ENCODE data around the gene GPR179.
"Not testable (repeated sequence)": the region's sequence is repeated elsewhere in the genome, so short reads cannot be mapped to it uniquely, and the experiment has no call there.

The GPR179 gene

DNA sequence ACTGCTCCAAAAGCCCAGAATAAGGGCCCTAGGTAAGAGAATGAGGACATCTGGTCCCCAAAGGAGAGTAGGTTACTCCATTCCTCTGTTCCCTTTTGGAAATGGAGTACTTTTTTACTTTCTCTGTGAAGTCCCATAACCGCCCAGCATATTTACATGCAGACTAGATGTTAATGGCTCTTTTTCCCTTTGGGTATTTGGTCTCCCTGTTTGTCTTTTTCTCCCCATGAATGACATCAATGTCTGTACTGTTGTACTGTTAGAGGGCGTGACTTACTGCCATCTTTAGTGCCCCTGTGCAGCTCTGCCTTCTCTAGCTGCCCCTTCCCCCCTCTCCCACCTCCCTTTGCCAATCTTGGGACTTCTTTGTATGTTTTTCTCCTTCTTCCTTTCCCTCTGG is 19.0 kb downstream of the GPR179 start:
- DNase-seq (ENCODE audit: low read depth in 2 of 2), result no peak

DNA sequence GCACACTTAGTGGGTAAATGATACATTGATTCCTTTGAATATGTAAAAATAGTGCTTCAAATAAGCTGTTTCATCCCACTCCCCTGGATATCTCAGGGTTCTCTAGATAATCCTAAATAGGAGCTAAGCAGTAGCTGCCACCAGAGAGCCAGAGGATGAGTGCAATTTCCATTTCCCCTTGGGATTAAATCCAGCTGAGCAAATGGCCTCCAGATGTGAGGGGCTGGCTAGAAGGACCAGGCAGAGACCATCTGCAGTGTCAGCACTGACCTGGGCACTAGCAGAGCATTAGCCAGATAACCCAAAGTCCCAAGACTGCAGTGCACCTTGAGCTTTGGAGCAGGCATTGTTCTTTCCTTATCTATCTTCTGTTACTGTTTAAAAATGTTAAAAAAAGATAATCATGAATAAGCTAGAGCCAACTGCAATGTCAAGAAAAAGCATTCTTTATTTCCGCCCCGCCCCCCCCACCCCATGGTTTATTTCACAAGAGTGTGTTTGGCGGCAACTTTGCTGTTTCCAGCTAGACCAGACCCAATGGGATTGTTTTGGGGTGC is 19.5 kb downstream of the GPR179 start:
- DNase-seq (ENCODE audit: low read depth in 2 of 2), result no peak

DNA sequence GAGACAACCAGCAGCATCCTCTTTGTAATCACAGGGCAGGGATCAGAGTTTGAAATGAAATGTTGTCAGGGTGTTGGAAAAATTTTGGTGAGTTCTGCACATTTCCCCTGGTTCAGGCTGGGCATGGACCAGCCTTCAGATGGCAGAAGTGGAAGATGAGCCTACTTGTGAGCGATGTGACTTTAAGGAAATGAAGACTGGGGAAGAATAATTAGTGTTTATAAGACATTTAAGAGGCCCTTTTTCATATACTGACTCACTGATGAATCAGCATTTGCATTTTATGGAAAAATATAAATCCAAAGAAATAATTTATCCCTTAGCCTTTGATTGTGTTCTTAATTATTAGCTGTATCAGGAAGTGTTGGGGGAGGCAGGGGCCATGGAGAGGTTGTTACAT is 20.9 kb downstream of the GPR179 start:
- DNase-seq (ENCODE audit: low read depth in 2 of 2), result no peak

DNA sequence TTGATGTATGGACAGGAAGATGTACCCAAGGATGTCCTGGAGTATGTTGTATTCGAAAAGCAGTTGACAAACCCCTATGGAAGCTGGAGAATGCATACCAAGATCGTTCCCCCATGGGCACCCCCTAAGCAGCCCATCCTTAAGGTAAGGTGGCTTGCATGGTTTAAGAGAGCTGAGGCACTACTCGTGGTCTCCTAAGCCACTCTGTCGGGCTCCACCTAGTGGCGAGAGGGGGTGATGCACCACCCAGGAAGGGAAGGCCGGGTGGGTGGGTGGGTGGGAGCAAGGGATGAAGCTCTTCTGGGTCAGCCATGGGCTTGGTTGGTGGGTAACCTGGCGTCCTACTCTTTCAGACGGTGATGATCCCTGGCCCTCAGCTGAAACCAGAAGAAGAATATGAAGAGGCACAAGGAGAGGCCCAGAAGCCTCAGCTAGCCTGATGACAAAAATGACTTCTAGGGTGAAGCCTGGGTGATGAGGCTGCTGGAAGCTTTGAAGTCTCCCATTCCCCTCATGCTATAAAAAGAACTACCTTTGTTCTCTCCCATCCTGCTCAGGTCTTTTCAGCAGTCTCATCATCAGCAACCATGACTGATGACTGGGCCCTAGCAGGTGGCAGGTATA is 21.5 kb downstream of the GPR179 start:
- DNase-seq (ENCODE audit: low read depth in 2 of 2), result peak; percentile 27 to 63

DNA sequence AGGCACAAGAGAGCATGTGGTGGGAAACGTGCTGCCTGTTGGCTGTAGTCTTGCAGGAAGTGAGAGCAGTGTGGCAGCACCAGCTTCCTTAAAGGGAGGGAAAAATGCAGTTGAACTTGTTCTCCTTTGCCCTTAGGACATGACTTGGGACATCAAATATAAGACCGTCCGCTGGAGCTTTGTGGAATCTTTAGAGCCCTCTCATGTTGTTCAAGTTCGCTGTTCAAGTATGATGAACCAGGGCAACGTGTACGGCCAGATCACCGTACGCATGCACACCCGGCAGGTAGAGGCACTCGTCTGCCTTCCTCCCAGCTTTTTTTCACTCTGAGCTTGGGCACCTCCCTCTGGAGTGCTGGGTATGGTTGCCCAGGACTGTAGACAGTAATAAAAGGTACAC is 23.3 kb downstream of the GPR179 start:
- no peak for DNase-seq (ENCODE audit: low read depth in 2 of 2)

DNA sequence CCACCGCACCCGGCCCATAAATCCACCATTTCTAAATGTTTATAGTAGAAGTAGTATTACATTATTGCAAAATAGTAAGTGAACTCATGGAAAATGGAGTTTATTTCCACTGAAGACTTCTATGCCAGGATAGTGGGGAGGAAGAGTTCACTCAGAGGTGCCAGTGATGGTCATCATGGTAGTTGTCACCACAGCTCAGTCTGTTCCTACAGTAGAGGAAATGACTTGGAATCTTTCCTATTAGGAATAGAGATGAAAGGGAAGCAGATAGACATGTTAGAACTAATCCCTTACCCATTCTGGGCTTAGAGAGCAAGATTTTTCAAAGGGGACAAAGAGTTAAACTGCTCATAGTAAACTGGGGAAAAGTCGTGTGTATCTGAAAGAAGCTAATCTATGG is 26.7 kb downstream of the GPR179 start:
- no peak for DNase-seq (ENCODE audit: low read depth in 2 of 2)

DNA sequence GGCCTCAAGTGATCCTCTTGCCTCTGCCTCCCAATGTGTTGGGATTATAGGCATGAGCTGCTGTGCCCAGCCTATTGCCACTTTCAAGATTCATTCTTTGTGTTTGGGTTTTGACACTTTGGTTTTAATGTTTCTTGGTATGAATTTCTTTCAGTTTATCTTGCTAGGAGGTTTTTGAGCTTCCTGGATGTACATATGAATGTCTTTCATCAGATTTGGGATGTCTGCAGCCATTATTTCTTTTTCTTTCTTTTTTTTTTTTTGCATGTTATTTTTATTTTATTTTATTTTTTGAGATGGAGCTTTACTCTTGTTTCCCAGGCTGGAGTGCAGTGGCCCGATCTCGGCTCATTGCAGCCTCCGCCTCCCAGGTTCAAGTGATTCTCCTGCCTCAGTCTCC is 28.3 kb downstream of the GPR179 start:
- DNase-seq (ENCODE audit: low read depth in 2 of 2), result no peak

DNA sequence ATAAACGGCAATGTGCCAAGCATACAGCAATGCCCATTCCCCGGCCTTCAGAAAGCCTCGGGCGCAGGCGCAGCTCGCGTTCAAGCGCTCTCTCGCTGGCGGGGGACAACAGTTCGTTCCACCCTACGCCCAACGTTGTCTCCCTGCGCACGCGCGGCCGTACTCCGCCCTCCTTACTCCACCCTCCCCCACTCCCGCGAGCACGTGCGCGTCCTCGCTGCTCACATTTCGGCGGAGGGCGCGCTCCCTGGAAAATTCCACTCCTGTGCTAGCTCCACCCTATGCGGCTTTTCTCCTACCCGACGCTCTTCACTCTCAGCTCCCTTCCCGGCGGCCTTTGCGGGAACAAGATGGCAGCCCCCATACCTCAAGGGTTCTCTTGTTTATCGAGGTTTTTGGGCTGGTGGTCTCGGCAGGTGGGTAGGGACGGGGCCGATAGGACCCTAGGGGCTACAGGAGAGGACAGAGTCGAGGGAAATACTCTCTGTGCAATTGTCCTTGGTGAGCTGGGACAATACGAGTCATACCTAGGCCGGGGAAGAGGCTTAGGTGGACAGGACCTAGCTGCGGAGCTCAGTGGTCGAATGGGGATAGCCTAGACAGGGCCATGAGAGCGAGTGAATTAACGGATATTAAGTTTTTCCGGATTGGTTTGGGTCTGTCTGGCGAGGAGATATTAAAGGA is 46.8 kb downstream of the GPR179 start, which contains the start of gene MRPL45:
Gene MRPL45 (plus strand): TSS at position 335 of the 684 bp plus-strand sequence. CDS start 16 bp downstream, at position 351.
- peak; percentile 91 to 92 for DNase-seq (ENCODE audit: low read depth in 2 of 2)

DNA sequence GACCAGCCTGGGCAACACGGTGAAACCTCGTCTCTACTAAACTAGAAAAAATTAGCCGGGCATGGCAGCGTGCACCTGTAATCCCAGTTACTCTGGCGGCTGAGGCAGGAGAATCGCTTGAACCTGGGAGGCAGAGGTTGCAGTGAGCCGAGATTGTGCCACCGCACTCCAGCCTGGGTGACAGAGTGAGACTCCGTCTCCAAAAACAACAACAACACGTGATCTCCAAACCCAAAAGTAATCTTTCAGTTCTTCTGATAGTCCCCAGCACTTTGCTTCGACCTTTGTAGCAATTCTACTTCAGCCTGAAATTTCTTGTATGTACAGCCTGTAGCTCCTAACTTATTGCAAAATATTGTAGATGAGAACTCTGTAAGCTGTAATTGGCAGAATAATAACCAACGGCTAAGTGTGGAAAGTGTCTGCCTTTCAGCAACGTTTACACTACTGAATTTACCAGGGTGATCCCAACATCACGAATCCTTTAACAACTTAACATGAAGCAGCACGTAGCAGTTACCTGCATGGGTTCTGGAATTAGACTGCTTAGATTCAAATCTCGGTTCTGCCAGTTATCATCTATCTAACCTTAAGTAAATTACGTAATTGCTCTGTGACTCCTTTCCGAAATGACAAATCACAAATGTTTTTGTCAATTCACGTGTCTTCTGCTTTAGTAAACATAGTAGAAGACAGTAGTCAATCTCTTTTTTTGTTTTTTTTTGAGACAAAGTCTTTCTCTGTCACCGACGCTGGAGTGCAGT is 48.0 kb downstream of the GPR179 start:
- DNase-seq (ENCODE audit: low read depth in 2 of 2), result not testable (repeated sequence)

DNA sequence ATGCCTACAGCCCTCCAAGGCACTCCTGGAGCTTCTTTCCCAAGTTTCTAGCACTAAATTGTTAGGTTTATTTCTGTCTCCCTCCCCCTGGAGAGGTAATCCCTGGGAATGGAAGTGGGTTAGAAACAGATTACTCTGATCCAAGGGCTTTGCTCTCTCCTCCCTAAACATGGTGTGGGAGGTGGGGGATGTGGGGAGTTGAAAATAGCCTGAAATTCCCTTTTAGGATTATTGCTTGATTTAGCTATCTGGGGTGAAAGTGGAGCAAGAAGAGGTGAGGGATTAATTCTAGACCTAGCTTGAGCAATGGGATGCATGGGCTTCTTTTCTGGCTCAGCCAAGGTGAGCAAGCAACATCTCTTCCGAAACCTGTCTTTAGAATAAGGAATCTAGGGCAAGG is 54.0 kb downstream of the GPR179 start:
- not testable (repeated sequence) for DNase-seq (ENCODE audit: low read depth in 2 of 2)

DNA sequence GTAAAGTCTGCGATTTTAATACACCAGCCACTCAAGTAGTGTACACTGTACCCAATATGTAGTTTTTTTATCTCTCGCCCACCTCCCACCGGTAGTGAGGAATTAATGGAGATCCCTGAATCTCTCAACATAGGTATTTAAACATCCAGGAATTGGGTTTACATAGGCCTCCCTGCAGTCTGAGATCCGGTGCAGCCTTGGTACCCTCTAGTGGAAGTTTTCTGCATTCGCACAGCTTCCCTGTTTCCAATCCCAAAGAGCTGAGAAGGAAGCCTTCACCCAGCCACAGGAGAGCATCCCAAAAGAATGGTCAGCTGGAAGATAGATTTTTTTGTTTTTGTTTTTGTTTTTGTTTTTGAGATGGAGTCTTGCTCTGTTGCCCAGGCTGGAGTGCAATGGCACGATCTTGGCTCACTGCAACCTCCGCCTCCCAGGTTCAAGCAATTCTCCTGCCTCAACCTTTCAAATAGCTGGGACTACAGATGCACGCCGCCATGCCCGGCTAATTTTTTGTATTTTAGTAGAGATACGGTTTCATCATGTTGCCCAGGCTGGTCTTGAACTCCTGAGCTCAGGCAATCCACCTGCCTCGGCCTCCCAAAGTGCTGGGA is 55.4 kb downstream of the GPR179 start:
- DNase-seq (ENCODE audit: low read depth in 2 of 2), result not testable (repeated sequence)

DNA sequence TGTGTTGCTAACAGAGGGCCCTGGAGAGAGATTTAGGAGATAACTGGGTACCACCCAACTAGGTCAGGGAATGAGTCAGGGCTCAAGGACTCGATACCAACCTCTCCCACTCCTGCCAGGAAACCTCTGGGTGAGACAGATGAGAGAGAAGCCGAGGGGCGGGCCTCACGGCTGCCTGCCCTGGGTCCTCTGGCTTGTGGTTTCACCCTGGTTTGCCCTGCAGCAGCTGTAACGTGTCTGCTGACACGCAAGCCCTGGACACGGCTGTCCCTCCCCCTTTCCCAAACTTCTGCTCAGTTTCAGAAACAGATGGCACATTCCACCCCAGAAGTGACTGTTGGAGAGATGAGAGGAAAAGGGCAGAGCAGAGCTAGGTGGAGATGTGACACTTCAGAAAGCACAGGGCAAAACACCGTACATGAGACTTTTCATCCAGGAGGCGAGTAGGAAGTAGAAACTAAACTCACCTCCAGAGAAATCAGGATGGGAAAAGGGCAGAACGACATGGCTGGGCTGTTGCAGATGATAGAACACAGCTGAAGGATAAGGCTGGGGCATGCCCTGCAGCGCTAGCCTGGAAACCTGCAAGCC is 57.2 kb downstream of the GPR179 start:
- DNase-seq (ENCODE audit: low read depth in 2 of 2), result not testable (repeated sequence)

DNA sequence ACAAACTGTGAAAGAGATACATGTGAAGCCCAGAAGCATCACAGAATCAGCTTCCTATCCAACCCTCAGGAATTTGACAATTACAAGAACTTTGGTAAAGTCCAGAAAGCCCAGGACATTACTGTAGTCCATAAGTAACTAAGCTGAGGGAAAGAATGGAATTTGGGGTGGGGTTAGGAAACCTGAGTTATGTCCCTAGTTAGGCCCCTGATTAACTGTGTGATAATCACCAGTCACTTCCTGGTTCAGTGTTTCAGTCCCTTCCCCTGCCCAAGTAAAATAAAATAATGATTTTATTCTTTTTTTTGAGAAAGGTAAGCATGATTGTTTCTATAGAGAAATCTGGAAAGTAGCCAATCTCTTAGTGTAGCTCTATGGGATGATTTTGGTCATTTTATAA is 57.8 kb downstream of the GPR179 start:
- DNase-seq (ENCODE audit: low read depth in 2 of 2), result not testable (repeated sequence)
